Measurements from ENCODE around the gene LRRC31.

DNA sequence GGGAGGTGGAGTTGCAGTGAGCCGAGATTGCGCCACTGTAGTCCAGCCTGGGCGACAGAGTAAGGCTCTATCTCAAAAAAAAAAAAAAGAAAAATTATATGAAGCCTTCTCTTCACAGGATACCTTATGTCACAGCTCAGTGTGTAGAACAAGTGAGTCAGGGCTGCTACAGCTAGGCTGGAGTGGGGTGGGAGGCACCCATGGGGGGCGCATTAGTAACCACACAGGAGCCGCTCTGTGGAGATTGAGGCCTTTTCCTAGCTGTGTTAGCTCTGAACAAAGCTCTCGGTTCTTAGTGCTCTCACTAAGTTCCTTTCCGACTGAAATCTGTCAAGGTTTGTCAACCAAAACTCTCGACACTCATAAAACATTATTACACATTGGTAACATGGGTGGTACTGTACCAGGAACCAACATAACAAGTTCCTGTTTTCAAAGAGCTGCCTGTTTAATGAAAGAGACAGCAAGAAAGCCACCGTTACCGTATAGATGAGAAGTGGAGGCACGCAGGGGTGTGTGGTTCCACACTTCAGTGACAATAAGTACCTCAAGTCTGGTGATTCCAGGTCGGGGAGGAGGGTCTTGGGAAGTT is 4.5 kb downstream of the LRRC31 start:
- no peak for TF ChIP-seq POLR2A (IDR thresholded peaks at IDR 0.05)
- TF ChIP-seq POLR2AphosphoS5 (IDR thresholded peaks at IDR 0.05) = peak in 1 of 3 donors; percentile 35
- TF ChIP-seq, protein P1, sequence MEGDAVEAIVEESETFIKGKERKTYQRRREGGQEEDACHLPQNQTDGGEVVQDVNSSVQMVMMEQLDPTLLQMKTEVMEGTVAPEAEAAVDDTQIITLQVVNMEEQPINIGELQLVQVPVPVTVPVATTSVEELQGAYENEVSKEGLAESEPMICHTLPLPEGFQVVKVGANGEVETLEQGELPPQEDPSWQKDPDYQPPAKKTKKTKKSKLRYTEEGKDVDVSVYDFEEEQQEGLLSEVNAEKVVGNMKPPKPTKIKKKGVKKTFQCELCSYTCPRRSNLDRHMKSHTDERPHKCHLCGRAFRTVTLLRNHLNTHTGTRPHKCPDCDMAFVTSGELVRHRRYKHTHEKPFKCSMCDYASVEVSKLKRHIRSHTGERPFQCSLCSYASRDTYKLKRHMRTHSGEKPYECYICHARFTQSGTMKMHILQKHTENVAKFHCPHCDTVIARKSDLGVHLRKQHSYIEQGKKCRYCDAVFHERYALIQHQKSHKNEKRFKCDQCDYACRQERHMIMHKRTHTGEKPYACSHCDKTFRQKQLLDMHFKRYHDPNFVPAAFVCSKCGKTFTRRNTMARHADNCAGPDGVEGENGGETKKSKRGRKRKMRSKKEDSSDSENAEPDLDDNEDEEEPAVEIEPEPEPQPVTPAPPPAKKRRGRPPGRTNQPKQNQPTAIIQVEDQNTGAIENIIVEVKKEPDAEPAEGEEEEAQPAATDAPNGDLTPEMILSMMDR (IDR thresholded peaks at IDR 0.05) = no peak
- TF ChIP-seq EP300 (IDR thresholded peaks at IDR 0.05; ENCODE audit: low read depth) = no peak
